Muscle of arm (tissue), 12 donors: ENCODE measurements around the gene MAGEF1. TPM values are rescaled to one million over a fixed set of nuclear protein-coding genes. Genes with fewer than 3 reads are reported as not detected.

Experiments
- DNase-seq: peaks from one replicate; pipeline ENCODE4 v3.0.0-alpha.2; 2013
- polyA plus RNA-seq, 12 donors: library from polyadenylated mRNA; unstranded; fragments of 120-200 nt; gene quantifications; one replicate each; pipeline ENCODE4 v1.2.1, GENCODE V29; 2013; ENCODE audit not compliant: insufficient read length in 12 of 12

The MAGEF1 gene
- polyA plus RNA-seq, 12 donors, result 45.2 to 89.6 (median 67.1) TPM; not detected in 1

GRCh38 chr3:184674626-184675025, 37.2 kb downstream of the MAGEF1 start:
- no peak for DNase-seq

- DNase-seq, result no peak
Observed at GRCh38 chr3:184672977-184673870, 38.6 kb downstream of the MAGEF1 start.

- no peak for DNase-seq
Observed at GRCh38 chr3:184672335-184672734, 39.5 kb downstream of the MAGEF1 start.

- DNase-seq, result no peak
Observed at GRCh38 chr3:184670091-184670602, 41.7 kb downstream of the MAGEF1 start.

GRCh38 chr3:184669578-184669977, 42.3 kb downstream of the MAGEF1 start:
- no peak for DNase-seq

GRCh38 chr3:184666442-184666841, 45.4 kb downstream of the MAGEF1 start:
- DNase-seq, result no peak

- DNase-seq, result no peak
Observed at GRCh38 chr3:184665101-184665500, 46.8 kb downstream of the MAGEF1 start.

GRCh38 chr3:184663756-184664155, 48.1 kb downstream of the MAGEF1 start:
- no peak for DNase-seq

GRCh38 chr3:184663356-184663755, 48.5 kb downstream of the MAGEF1 start:
- no peak for DNase-seq

- DNase-seq, result no peak
Observed at GRCh38 chr3:184662187-184662586, 49.7 kb downstream of the MAGEF1 start.

GRCh38 chr3:184660931-184661330, 50.9 kb downstream of the MAGEF1 start:
- no peak for DNase-seq

Other genes with a start within 250 kb of the MAGEF1 start
- gene EPHB3, start 150.3 kb downstream of the MAGEF1 start, polyA plus RNA-seq, result 10 to 100 TPM in 11 of 12 donors, not detected in 1; 23.8 to 49.1 (median 35.9) TPM
- gene VPS8, start 100.1 kb upstream of the MAGEF1 start, polyA plus RNA-seq, result 100 to 1,000 TPM in 5 of 12 donors, 10 to 100 TPM in 6, not detected in 1; 59.3 to 141 (median 96.5) TPM